Left ventricle myocardium superior (tissue), 1 donor: ENCODE measurements around the gene RAD9A. TPM values are rescaled to one million over a fixed set of nuclear protein-coding genes. Genes with fewer than 3 reads are reported as not detected.
A peak's percentile ranks its signal among the peaks of the same experiment; 100 is the strongest.

Experiments used
- ATAC-seq: fragments of 200-7000 bp; cut with Tn5 transposase; one replicate; pipeline ENCODE4 v1.9.1; 2020; ENCODE audit warnings: mild to moderate bottlenecking, moderate library complexity
- DNase-seq: peaks from one replicate; pipeline ENCODE4 v3.0.0-alpha.2; 2020
- intact Hi-C: fragments of 100-400 bp; cut with micrococcal nuclease; formaldehyde crosslinking; loops from one replicate; pipeline ENCODE4 v1.11.0; 2022
- total RNA-seq: library from RNA; stranded (reverse); fragmentation: NEBNext Ultra II Directional; extraction: Animal tissue kit (Norgen Biotek cat#: 25700); gene quantifications from one replicate; pipeline ENCODE4 v1.2.1, GENCODE V29; 2021
- donor health status: DM: no; HTN: yes; CAD: no; lungs with severe emphysema.

RAD9A gene
- total RNA-seq, 1 donor from 2014 or later: 5.8 TPM

- ATAC-seq (no peak), DNase-seq (no peak)
- intact Hi-C loops: no loop called here
Observed at GRCh38 chr11:67433536-67434394, 42.0 kb downstream of the RAD9A start.

- no peak for ATAC-seq
- intact Hi-C loops: no loop called here
- DNase-seq: no peak
Observed at GRCh38 chr11:67434395-67434881, 42.7 kb downstream of the RAD9A start.

GRCh38 chr11:67435031-67435726, 43.4 kb downstream of the RAD9A start:
- intact Hi-C loops: no loop called here
- no peak for DNase-seq
- no peak for ATAC-seq

- DNase-seq: no peak
- ATAC-seq: no peak
- intact Hi-C loops: no loop called here
Observed at GRCh38 chr11:67435727-67436458, 44.1 kb downstream of the RAD9A start.

GRCh38 chr11:67436459-67437081, 44.8 kb downstream of the RAD9A start:
- DNase-seq (no peak), ATAC-seq (peak; percentile 2)
- intact Hi-C loops: no loop called here

GRCh38 chr11:67437082-67437808, 45.5 kb downstream of the RAD9A start, which contains the start of gene PTPRCAP:
PTPRCAP (minus strand) TSS chr11:67437682; CDS start chr11:67437619, 63 bp downstream.
- intact Hi-C loops: no loop called here
- no peak for DNase-seq
- peak; percentile 4 for ATAC-seq

- no peak for ATAC-seq
- intact Hi-C loops: no loop called here
Observed at GRCh38 chr11:67437809-67438157, 46.0 kb downstream of the RAD9A start.

GRCh38 chr11:67438158-67438902, 46.5 kb downstream of the RAD9A start:
- DNase-seq (peak; percentile 58), ATAC-seq (no peak)
- intact Hi-C loops: no loop called here

More at GRCh38 chr11:67437809-67438157, 46.0 kb downstream of the RAD9A start:
- no peak for DNase-seq

GRCh38 chr11:67439321-67440228, 47.8 kb downstream of the RAD9A start:
- intact Hi-C loops: no loop called here
- peak; percentile 60 for DNase-seq
- no peak for ATAC-seq

GRCh38 chr11:67440229-67441097, 48.7 kb downstream of the RAD9A start:
- intact Hi-C loops: no loop called here
- no peak for DNase-seq

GRCh38 chr11:67441098-67441563, 49.3 kb downstream of the RAD9A start:
- intact Hi-C loops: no loop called here
- no peak for ATAC-seq
- no peak for DNase-seq

More at GRCh38 chr11:67440229-67441097, 48.7 kb downstream of the RAD9A start:
- ATAC-seq: no peak

- no peak for DNase-seq
- intact Hi-C loops: no loop called here
- no peak for ATAC-seq
Observed at GRCh38 chr11:67441731-67442351, 50.1 kb downstream of the RAD9A start.

- intact Hi-C loops: no loop called here
- no peak for DNase-seq
- peak; percentile 1 for ATAC-seq
Observed at GRCh38 chr11:67442504-67443404, 51.0 kb downstream of the RAD9A start.

- DNase-seq (no peak), ATAC-seq (no peak)
- intact Hi-C loops: no loop called here
Observed at GRCh38 chr11:67445515-67445914, 53.7 kb downstream of the RAD9A start.
